MM.1S (cell line): ENCODE results near the gene RABL6.
"Not testable (repeated sequence)": the region's sequence is repeated elsewhere in the genome, so short reads cannot be mapped to it uniquely, and the experiment has no call there.

Experiments
- CTCF ChIP-seq: fragments of 300-600 bp; sonication (generic); IDR thresholded peaks from 2 replicates; pipeline ENCODE4 v1.5.1; 2016; ENCODE audit warnings: antibody characterized with exemption, low read length, mixed read lengths
- EZH2 ChIP-seq: fragments of 300-600 bp; sonication (generic); optimal IDR thresholded peaks from 2 replicates; pipeline ENCODE3; 2017; ENCODE audit warnings: low read depth, mild to moderate bottlenecking, antibody characterized with exemption, low read length, mixed read lengths
- EZH2phosphoT487 ChIP-seq: fragments of 300-600 bp; sonication (generic); IDR thresholded peaks from 2 replicates; pipeline ENCODE4 v1.6.1; 2018; ENCODE audit warnings: antibody characterized with exemption, low read length

GRCh38 chr9:136785565-136786355, 22.0 kb upstream of the RABL6 start:
- TF ChIP-seq EZH2, CTCF, EZH2phosphoT487: not testable (repeated sequence)
